Activated CD4-positive, alpha-beta T cell treated with anti-CD3 and anti-CD28 coated beads, Interleukin-2, amount 10 ng/mL, durations not matched to agents 7 days and 5 days (primary cell): Measurements from ENCODE around the gene PIK3C2A. TPM values are rescaled to one million over a fixed set of nuclear protein-coding genes. Genes with fewer than 3 reads are reported as not detected.

Experiments
- CTCF ChIA-PET: fragments of 350-600 bp; sonication (Branson Sonifier 250); formaldehyde crosslinking; loops from one replicate; lab custom pipeline; 2021; ENCODE audit warnings: antibody characterized with exemption; lab: Charles Lee
- POLR2A ChIA-PET: fragments of 350-600 bp; sonication (Branson Sonifier 250); formaldehyde crosslinking; loops from one replicate; lab custom pipeline; 2021; ENCODE audit warnings: antibody characterized with exemption; lab: Charles Lee
- DNase-seq: peaks from one replicate; pipeline ENCODE4 v3.0.0-alpha.2; 2020
- H3K27ac Mint-ChIP-seq: one replicate; pipeline ENCODE4 v1.8.0; 2021; ENCODE audit warnings: mild to moderate bottlenecking, moderate library complexity, mixed read lengths
- H3K27me3 Mint-ChIP-seq: one replicate; pipeline ENCODE4 v1.8.0; 2021; ENCODE audit warnings: mixed read lengths
- H3K36me3 Mint-ChIP-seq: one replicate; pipeline ENCODE4 v1.8.0; 2021; ENCODE audit warnings: low read depth, mixed read lengths
- H3K4me1 Mint-ChIP-seq: one replicate; pipeline ENCODE4 v1.8.0; 2021; ENCODE audit warnings: mixed read lengths
- H3K4me3 Mint-ChIP-seq: one replicate; pipeline ENCODE4 v1.8.0; 2021; ENCODE audit warnings: mild to moderate bottlenecking, moderate library complexity, mixed read lengths
- H3K9me3 Mint-ChIP-seq: one replicate; pipeline ENCODE4 v1.8.0; 2021; ENCODE audit warnings: mixed read lengths
- total RNA-seq, 2 experiments: library from RNA; stranded (reverse); gene quantifications; one replicate each; pipeline ENCODE4 v1.2.3, GENCODE V29; 2021

PIK3C2A gene
- total RNA-seq, 2 experiments from 2014 or later = 19.8 to 24.4 TPM

- DNase-seq = no peak
- Mint-ChIP-seq H3K27me3 (no peaks in the 10 kb centered on the region), H3K36me3 (peaks cover 17% of the 10 kb centered on the region), H3K4me1 (peaks cover 5% of the 10 kb centered on the region), H3K9me3 (no peaks in the 10 kb centered on the region), H3K27ac (no peak overlapping the region), H3K4me3 (no peak overlapping the region)
- ChIA-PET CTCF (no interaction called here), POLR2A (no interaction called here)
These were observed 37.9 kb downstream of the PIK3C2A start for GRCh38 chr11:17169876-17170275.

- ChIA-PET POLR2A (no interaction called here), CTCF (interaction anchor here (0.7 kb wide), 1 partner anchor 17 kb away, joined by 3 read pairs; no protein-coding TSS in a partner anchor)
- Mint-ChIP-seq H3K27ac (no peak overlapping the region), H3K9me3 (no peaks in the 10 kb centered on the region), H3K27me3 (no peaks in the 10 kb centered on the region), H3K4me3 (no peak overlapping the region), H3K4me1 (peaks cover 27% of the 10 kb centered on the region), H3K36me3 (peaks cover 22% of the 10 kb centered on the region)
- DNase-seq = no peak
These were observed 42.4 kb downstream of the PIK3C2A start for GRCh38 chr11:17165247-17165890.

- H3K4me1 Mint-ChIP-seq = peaks cover 30% of the 10 kb centered on the region
- no peaks in the 10 kb centered on the region for H3K9me3 Mint-ChIP-seq
- H3K27me3 Mint-ChIP-seq = no peaks in the 10 kb centered on the region
- ChIA-PET CTCF (no interaction called here), POLR2A (interaction anchor here (0.6 kb wide), 1 partner anchor 30 kb away, joined by 3 read pairs; no protein-coding TSS in a partner anchor)
- H3K4me3 Mint-ChIP-seq = no peak overlapping the region
- peaks cover 24% of the 10 kb centered on the region for H3K36me3 Mint-ChIP-seq
- DNase-seq = no peak
- H3K27ac Mint-ChIP-seq = no peak overlapping the region
These were observed 43.2 kb downstream of the PIK3C2A start for GRCh38 chr11:17164361-17165246.

DNA sequence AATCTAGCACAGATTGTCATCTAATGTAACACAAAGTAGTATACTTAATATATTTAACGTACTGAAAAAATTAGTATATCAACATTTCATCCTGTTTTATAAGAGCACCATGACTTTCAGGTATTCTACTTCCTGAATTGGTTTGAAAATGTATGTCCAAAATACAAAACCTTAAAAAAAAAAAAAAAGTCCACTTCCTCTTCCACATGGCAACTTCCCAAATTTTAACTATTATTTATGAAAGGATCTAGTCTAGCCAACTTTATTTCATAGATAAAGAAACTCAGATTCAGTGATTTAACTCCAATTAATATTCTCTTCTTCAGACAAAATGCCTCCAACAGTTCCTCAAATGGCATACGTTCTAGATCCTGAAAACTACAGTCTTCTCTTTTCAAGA lies 44.0 kb downstream of the PIK3C2A start:
- no peak for DNase-seq
- POLR2A ChIA-PET = interaction anchor here (0.6 kb wide), 1 partner anchor 29 kb away, joined by 3 read pairs; no protein-coding TSS in a partner anchor
- peaks cover 17% of the 10 kb centered on the region for H3K36me3 Mint-ChIP-seq
- H3K4me3 Mint-ChIP-seq = no peak overlapping the region
- H3K9me3 Mint-ChIP-seq = no peaks in the 10 kb centered on the region
- H3K27me3 Mint-ChIP-seq = no peaks in the 10 kb centered on the region
- H3K27ac Mint-ChIP-seq = no peak overlapping the region
- peaks cover 30% of the 10 kb centered on the region for H3K4me1 Mint-ChIP-seq
- CTCF ChIA-PET = interaction anchor here (1.0 kb wide), 1 partner anchor 14 kb away, joined by 6 read pairs; no protein-coding TSS in a partner anchor

DNA sequence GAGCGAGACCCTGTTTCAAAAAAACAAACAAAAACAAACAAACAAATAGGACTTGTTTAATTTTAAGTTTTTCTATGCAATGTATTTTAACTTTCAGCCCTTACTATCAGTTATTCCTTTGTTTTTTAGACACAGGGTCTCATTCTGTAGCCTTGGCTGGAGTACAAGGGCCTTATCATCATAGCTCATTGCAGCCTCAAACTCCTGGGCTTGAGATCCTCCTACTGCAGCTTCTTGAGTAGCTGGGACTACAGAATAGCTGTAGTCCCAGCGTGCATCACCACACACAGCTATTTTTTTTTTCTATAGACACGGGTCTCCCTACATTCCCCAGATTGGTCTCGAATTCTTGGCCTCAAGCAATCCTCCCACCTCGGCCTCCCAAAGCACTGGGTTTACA lies 44.5 kb downstream of the PIK3C2A start:
- no peaks in the 10 kb centered on the region for H3K9me3 Mint-ChIP-seq
- no peak for DNase-seq
- no peak overlapping the region for H3K27ac Mint-ChIP-seq
- no peak overlapping the region for H3K4me3 Mint-ChIP-seq
- POLR2A ChIA-PET = no interaction called here
- no peaks in the 10 kb centered on the region for H3K27me3 Mint-ChIP-seq
- CTCF ChIA-PET = interaction anchor here (1.0 to 1.9 kb wide), 2 partner anchors 13 kb away, joined by 5 to 6 read pairs; no protein-coding TSS in a partner anchor
- H3K36me3 Mint-ChIP-seq = peaks cover 12% of the 10 kb centered on the region
- H3K4me1 Mint-ChIP-seq = peaks cover 30% of the 10 kb centered on the region

DNA sequence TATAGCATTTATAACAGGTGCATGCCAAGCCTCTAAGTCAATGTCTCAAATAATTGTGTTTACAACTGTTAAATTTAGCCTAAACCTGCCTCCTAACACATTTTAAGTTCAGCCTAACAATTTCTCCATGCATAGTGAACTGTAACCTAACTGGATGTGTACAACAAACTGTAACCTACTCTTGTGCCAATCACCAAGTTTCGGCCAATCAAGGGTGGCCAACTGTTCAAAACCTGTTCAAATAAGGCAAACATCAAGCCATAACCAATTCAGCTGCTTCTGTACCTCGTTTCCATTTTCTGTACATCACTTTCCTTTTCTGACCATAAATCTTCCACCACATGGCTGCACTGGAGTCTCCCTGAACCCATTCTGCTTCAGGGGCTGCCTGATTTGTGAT lies 45.4 kb downstream of the PIK3C2A start:
- no peak for DNase-seq
- ChIA-PET POLR2A (no interaction called here), CTCF (interaction anchor here (0.6 to 1.9 kb wide), 2 partner anchors 14 to 129 kb away, joined by 3 to 5 read pairs; no protein-coding TSS in a partner anchor)
- Mint-ChIP-seq H3K27ac (no peak overlapping the region), H3K27me3 (no peaks in the 10 kb centered on the region), H3K4me3 (no peak overlapping the region), H3K36me3 (peaks cover 8% of the 10 kb centered on the region), H3K4me1 (peaks cover 30% of the 10 kb centered on the region), H3K9me3 (no peaks in the 10 kb centered on the region)

GRCh38 chr11:17161515-17161914 lies 46.3 kb downstream of the PIK3C2A start:
- H3K27ac Mint-ChIP-seq = no peak overlapping the region

GRCh38 chr11:17159441-17159840 lies 48.3 kb downstream of the PIK3C2A start:
- H3K27me3 Mint-ChIP-seq = no peaks in the 10 kb centered on the region
- CTCF ChIA-PET = no interaction called here
- H3K4me1 Mint-ChIP-seq = peaks cover 21% of the 10 kb centered on the region
- POLR2A ChIA-PET = no interaction called here
- H3K4me3 Mint-ChIP-seq = no peak overlapping the region
- H3K27ac Mint-ChIP-seq = no peak overlapping the region
- DNase-seq = no peak
- H3K9me3 Mint-ChIP-seq = no peaks in the 10 kb centered on the region
- H3K36me3 Mint-ChIP-seq = peaks cover 14% of the 10 kb centered on the region

More at GRCh38 chr11:17161515-17161914, 46.3 kb downstream of the PIK3C2A start:
- Mint-ChIP-seq H3K4me3 (no peak overlapping the region), H3K36me3 (peaks cover 8% of the 10 kb centered on the region), H3K4me1 (peaks cover 30% of the 10 kb centered on the region), H3K9me3 (no peaks in the 10 kb centered on the region), H3K27me3 (no peaks in the 10 kb centered on the region)
- DNase-seq = no peak
- ChIA-PET POLR2A (no interaction called here), CTCF (interaction anchor here (1.2 to 1.9 kb wide), 2 partner anchors 15 to 27 kb away, joined by 3 to 5 read pairs; no protein-coding TSS in a partner anchor)

Other genes with a start within 250 kb of the PIK3C2A start
- 1 to 10 TPM; 3.4 to 3.5 TPM for gene PLEKHA7, start 193.6 kb downstream of the PIK3C2A start, total RNA-seq
- gene RPS13, start 130.3 kb downstream of the PIK3C2A start, total RNA-seq = 1,000 to 10,000 TPM in 1 of 2 experiments, 100 to 1,000 TPM in 1; 944 to 1,094 TPM
- gene NUCB2, start 68.8 kb upstream of the PIK3C2A start, total RNA-seq = 100 to 1,000 TPM; 161 to 180 TPM
- under 1 TPM; 0.30 to 0.42 TPM for gene NCR3LG1, start 143.8 kb upstream of the PIK3C2A start, total RNA-seq
- 1 to 10 TPM in 1 of 2 experiments, under 1 TPM in 1; 0.64 to 1.2 TPM for gene KCNJ11, start 180.7 kb upstream of the PIK3C2A start, total RNA-seq